ENCODE results near the gene RERG.

Gene RERG

GRCh38 chr12:15194456-15195368 lies 26.5 kb downstream of the RERG start:
- Histone ChIP-seq H3K36me3 (no peaks in the 10 kb centered on the region), H3K4me3 (ENCODE audit: low read depth, low read length) (no peak overlapping the region), H3K27ac (no peak overlapping the region), H3K9me3 (ENCODE audit: severe bottlenecking) (no peaks in the 10 kb centered on the region), H3K27me3 (ENCODE audit: insufficient read depth, low read depth, severe bottlenecking) (no peaks in the 10 kb centered on the region)
- DNase-seq: no peak
- TF ChIP-seq CTCF (IDR thresholded peaks at IDR 0.05; ENCODE audit: low read depth, low read length): no peak

- no peak overlapping the region for H3K4me3 ChIP-seq (ENCODE audit: low read depth, low read length)
- no peaks in the 10 kb centered on the region for H3K9me3 ChIP-seq (ENCODE audit: severe bottlenecking)
- no peak for DNase-seq
- H3K27ac ChIP-seq: no peak overlapping the region
- no peaks in the 10 kb centered on the region for H3K36me3 ChIP-seq
- H3K27me3 ChIP-seq (ENCODE audit: insufficient read depth, low read depth, severe bottlenecking): no peaks in the 10 kb centered on the region
- TF ChIP-seq CTCF (IDR thresholded peaks at IDR 0.05; ENCODE audit: low read depth, low read length): no peak
Measured at GRCh38 chr12:15193946-15194345, 27.3 kb downstream of the RERG start.

- no peak for TF ChIP-seq CTCF (IDR thresholded peaks at IDR 0.05; ENCODE audit: low read depth, low read length)
- no peaks in the 10 kb centered on the region for H3K27me3 ChIP-seq (ENCODE audit: insufficient read depth, low read depth, severe bottlenecking)
- no peaks in the 10 kb centered on the region for H3K36me3 ChIP-seq
- no peaks in the 10 kb centered on the region for H3K9me3 ChIP-seq (ENCODE audit: severe bottlenecking)
- DNase-seq: no peak
- H3K4me3 ChIP-seq (ENCODE audit: low read depth, low read length): no peak overlapping the region
- H3K27ac ChIP-seq: no peak overlapping the region
Measured at GRCh38 chr12:15192720-15193119, 28.5 kb downstream of the RERG start.

- TF ChIP-seq CTCF (IDR thresholded peaks at IDR 0.05; ENCODE audit: low read depth, low read length): no peak
- Histone ChIP-seq H3K27ac (peak overlapping the region; percentile 95), H3K9me3 (ENCODE audit: severe bottlenecking) (no peaks in the 10 kb centered on the region), H3K4me3 (ENCODE audit: low read depth, low read length) (no peak overlapping the region), H3K27me3 (ENCODE audit: insufficient read depth, low read depth, severe bottlenecking) (no peaks in the 10 kb centered on the region), H3K36me3 (no peaks in the 10 kb centered on the region)
- no peak for DNase-seq
Measured at GRCh38 chr12:15188127-15188526, 33.1 kb downstream of the RERG start.

GRCh38 chr12:15186597-15186996 lies 34.6 kb downstream of the RERG start:
- no peaks in the 10 kb centered on the region for H3K9me3 ChIP-seq (ENCODE audit: severe bottlenecking)
- H3K4me3 ChIP-seq (ENCODE audit: low read depth, low read length): no peak overlapping the region
- H3K27ac ChIP-seq: peak overlapping the region; percentile 95
- no peak for TF ChIP-seq CTCF (IDR thresholded peaks at IDR 0.05; ENCODE audit: low read depth, low read length)
- no peaks in the 10 kb centered on the region for H3K27me3 ChIP-seq (ENCODE audit: insufficient read depth, low read depth, severe bottlenecking)
- DNase-seq: peak; percentile 80
- no peaks in the 10 kb centered on the region for H3K36me3 ChIP-seq

Data from WERI-Rb-1 (cell line).